T47D (cell line): ENCODE data around the gene STK17A.
"Not testable (repeated sequence)": the region's sequence is repeated elsewhere in the genome, so short reads cannot be mapped to it uniquely, and the experiment has no call there.

Experiments used
- DNase-seq, 2 experiments: peaks; one replicate each; pipeline versions ENCODE4 v3.0.0 to v3.0.0-alpha.2; 2011 to 2012; ENCODE audit warnings: low read depth in 1 of 2, low spot score in 1 of 2
- JUND ChIP-seq: IDR thresholded peaks from 2 replicates; pipeline ENCODE4 v1.6.1; 2012; ENCODE audit warnings: low read depth
- in situ Hi-C: cut with HindIII; loops from 2 replicates; pipeline ENCODE4 v1.10.0; 2016; ENCODE audit warnings: low sequenced_read_pairs, low pct_unique_long_range_greater_than_20kb

The STK17A gene

DNA sequence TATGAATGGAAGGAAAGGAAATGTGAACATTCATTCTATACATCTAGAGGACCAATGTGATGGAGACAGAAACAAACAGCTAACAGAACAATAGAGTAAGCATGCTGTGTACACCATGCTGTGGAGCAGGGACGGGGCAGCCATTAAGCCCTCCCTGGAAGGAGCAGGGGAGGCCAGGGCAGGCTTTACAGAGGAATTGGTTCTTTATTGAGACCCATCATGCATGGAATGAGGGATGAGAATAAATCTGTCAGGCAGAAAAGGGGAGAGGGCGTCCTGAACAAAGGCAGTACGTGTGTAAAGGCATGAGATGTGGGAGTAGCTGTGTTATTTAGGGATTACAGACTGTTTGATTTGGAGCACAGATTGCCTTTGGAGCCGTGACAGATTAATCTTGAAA, 35.2 kb downstream of the STK17A start:
- in situ Hi-C loops: no loop called here
- DNase-seq: no peak
- no peak for TF ChIP-seq JUND

GRCh38 chr7:43619213-43620012, 36.5 kb downstream of the STK17A start:
- in situ Hi-C loops: no loop called here
- TF ChIP-seq JUND: no peak
- DNase-seq: no peak

- DNase-seq: no peak
- in situ Hi-C loops: no loop called here
- no peak for TF ChIP-seq JUND
Measured at GRCh38 chr7:43621729-43622448, 39.0 kb downstream of the STK17A start.

DNA sequence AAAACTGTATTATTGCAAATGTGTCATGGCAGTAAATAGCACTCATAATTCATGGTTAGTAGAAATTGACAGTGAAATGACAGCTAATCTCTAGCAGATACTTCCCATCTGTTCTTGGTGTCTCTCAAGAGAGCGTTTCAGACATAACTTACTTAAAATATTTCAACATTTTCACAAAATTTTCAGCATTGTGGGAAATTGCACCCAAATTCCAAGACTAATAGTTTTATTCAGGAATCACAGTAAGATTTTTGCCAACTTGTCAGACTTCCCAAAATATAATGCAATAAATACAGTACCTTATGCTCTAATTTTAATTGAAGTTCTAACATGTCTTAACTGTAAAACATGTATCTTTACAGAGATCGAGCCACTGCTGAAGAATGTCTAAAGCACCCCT, 41.2 kb downstream of the STK17A start:
- DNase-seq: no peak
- in situ Hi-C loops: no loop called here
- no peak for TF ChIP-seq JUND

DNA sequence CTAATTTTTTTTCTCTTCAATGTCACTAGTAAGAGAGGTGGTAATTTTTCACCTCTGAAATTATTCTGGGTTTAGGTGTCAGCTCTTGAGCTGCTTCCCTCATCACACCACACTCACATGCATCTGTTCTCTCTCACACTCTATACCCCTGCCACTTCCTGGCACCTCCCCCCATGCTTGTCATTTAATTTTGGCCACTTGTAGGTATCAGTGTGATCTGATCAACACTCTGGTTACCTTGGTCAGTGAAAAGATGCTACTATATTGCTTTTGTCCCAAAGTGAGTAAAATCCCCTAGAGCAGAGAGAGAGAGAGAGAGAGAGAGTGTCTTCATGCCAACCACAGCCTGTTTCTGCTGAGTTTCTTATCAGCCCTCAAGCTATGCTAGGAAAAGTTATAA, 42.5 kb downstream of the STK17A start:
- DNase-seq: no peak
- in situ Hi-C loops: no loop called here
- TF ChIP-seq JUND: no peak

DNA sequence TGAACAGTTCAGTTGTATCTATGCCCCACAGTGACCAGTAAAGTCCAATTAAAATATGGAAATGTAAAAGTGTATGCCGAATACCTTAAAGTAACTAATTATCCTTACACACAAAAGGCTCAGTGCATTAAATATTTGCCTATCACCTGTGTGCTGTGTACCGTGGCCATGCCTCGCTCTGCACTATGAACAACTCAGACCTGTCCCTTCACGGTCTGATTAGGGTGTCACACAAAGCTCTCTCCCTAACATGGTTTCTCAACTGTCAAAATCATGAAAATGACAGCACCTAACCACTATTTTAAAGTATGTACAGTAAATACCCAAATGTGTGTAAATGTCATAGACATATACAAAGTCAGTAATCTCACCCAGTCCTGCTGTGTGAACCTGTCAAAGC, 43.1 kb downstream of the STK17A start:
- in situ Hi-C loops: no loop called here
- TF ChIP-seq JUND: no peak
- no peak for DNase-seq

DNA sequence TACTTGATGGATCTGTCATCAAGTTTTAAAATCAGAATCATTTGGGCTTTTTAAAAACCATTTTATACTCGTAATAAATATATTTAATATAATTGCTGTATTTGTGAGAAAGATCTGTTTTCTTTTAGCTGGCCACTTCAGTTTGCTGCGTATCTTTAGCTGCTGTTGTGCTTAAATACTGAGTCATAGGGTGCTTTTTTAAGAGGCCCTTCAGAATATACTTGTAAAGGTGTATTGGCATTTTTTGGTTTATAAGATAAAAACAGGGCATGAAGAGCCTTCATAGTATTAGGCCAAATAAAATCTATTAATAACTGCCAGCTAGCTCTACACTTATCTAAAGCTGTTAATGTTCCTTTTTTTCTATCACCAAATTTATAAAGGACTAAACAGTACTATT, 43.8 kb downstream of the STK17A start:
- TF ChIP-seq JUND: no peak
- no peak for DNase-seq
- in situ Hi-C loops: no loop called here

GRCh38 chr7:43627798-43628197, 44.9 kb downstream of the STK17A start:
- in situ Hi-C loops, DNase-seq: not testable (repeated sequence)

- DNase-seq: no peak
- TF ChIP-seq JUND: no peak
- in situ Hi-C loops: no loop called here
Measured at GRCh38 chr7:43628431-43628830, 45.5 kb downstream of the STK17A start.

DNA sequence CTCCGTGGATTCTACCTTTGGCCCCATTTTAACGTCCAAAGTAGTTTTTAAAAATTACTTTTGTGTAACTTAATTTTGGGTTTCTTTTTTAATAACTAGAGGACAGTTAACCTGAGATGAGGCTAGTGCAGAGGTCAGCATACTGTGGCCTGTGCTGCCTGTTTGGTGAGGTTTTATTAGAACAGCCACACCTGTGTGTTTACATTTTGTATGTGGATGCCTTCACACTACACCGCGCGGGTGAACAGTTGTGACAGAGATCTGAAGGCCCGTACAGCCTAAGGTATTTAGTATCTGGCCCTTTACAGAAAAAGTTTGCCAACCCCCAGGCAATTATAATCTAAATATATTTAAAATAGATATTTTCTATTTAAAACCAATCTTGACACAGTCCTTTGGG, 46.9 kb downstream of the STK17A start:
- no peak for TF ChIP-seq JUND
- in situ Hi-C loops: no loop called here
- DNase-seq: peak in 1 of 2 experiments; percentile 51

DNA sequence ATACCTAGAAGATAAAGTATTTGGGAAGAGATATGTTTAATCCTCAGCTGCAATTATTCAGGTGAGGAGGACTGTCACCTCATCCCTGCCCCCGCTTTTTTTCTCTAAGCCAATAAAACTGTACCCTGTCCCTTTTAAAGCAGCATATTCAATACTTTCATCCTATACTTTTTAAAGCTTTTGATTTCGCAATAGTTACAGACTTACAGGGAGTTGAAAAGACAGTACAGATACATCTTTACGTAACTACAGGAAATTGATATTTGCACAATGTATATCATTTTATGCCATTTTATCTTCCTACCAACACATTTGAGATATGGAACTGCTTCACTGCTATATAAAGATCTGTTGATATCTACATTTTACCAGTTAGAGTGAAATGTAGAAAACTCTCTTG, 47.6 kb downstream of the STK17A start:
- no peak for TF ChIP-seq JUND
- in situ Hi-C loops: no loop called here
- no peak for DNase-seq

- no peak for DNase-seq
- no peak for TF ChIP-seq JUND
- in situ Hi-C loops: no loop called here
Measured at GRCh38 chr7:43631559-43631958, 48.7 kb downstream of the STK17A start.

DNA sequence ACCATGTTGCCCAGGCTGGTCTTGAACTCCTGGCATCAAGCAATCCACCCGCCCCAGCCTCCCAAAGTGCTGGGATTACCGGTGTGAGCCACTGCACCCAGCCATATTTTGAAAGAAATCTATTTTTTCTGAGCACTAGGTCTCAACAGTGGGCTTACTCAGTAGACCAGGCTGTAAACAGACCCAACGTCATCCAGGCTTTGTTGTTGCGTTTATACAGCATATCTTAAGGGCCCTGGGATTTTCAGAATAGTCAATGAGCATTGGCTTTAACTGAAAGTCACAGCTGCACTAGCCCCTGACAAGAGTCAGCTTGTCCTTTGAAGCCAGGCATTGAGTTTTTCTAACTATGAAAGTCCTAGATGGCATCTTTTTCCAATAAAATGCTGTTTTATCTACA, 49.8 kb downstream of the STK17A start:
- DNase-seq: no peak
- in situ Hi-C loops: no loop called here
- no peak for TF ChIP-seq JUND

DNA sequence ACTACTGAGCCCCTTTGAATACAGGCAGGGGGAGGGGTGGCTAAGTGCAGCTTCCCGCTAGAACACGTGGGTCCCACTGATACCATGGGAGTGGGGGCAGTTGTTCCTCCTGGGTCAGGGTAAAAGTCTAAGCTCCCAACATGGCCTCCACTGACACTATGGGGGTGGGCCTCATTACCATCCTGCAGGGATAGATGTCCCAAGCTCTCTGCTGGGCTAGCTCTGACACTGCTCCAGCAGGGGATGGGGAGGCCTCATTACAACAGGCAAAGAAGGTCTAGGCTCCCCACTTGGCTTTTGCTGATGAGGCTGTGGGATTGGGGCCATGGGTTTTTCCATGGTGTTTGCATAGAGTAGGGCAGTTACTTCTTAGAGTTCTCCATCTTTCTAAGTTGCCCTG, 51.5 kb downstream of the STK17A start:
- no peak for DNase-seq
- in situ Hi-C loops: no loop called here
- no peak for TF ChIP-seq JUND
